GM19238 (cell line): ENCODE data around the gene TMEM138.

Experiments
- DNase-seq: peaks from one replicate; pipeline ENCODE4 v3.0.0; 2011; ENCODE audit warnings: low spot score; ENCODE audit not compliant: insufficient read length

Gene TMEM138

GRCh38 chr11:61361741-61362541, at the start of gene TMEM138, which contains the start of gene CYB561A3:
Gene TMEM138, plus strand, starts transcription at chr11:61362374. Its CDS starts 2,017 bp downstream, at chr11:61364391.
Gene CYB561A3, minus strand, starts transcription at chr11:61361882. Its CDS starts 5,169 bp downstream, at chr11:61356713.
- DNase-seq = peak; percentile 86

GRCh38 chr11:61315260-61315659, 46.9 kb upstream of the TMEM138 start:
- DNase-seq = no peak

- no peak for DNase-seq
Observed at GRCh38 chr11:61325649-61326414, 36.3 kb upstream of the TMEM138 start.

DNA sequence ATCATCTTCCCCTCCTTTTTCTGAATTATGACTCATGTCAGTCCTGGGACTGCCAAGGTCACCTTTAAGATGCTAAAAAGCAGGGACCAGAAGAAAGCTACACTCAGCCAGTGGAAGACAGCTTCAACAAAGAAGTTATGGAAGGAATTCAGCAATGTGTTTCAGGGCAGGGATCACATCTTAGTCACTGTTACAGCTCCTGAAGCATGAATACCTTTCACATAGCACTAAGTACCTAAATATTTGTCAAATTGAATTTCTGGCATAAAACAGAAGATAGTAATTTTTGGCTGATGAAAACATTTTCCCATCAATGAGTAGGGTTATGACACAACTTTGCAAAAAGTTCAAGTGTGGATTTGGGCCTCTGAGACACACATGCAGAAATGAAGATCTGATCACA, 34.5 kb upstream of the TMEM138 start:
- DNase-seq = no peak

GRCh38 chr11:61328351-61328750, 33.8 kb upstream of the TMEM138 start:
- DNase-seq = no peak

DNA sequence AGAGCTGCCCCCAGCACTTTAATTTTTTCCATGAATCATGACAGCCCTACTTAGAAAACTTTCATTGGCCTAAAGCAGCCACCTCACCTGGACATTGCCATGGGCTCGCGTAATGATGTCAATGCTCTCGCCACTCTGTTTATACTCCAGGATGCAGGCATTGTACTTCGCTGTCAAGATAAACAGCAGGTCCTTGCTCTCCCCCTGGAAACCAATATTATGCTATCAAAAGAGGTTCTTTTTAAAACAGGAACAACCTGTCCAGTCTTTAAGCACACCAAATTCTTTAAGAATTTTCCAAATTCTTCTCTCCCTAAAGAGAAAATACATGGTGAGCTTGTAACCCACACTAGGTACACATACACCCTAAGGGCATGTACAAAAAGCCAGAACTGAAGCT, 32.3 kb upstream of the TMEM138 start:
- no peak for DNase-seq

DNA sequence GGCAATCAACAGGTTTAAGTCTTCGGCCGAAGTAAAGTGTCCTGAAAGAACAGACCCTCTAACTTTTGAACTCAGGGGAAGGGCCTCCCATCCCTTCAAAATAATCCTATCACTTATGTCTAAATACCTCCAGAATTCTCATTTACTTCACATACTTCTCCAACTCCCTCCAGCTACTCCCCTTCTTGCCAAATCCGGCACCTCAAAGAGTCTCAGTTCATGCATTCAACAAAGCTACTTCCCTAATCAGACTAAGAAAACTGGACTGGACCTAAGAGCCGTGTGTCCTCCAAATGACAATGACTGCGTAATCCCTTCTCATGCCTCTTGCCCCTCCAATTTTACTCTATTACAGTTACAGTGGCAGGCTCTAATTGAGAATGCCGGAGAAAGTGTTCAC, 30.5 kb upstream of the TMEM138 start:
- no peak for DNase-seq

GRCh38 chr11:61332281-61332796, 29.8 kb upstream of the TMEM138 start:
- no peak for DNase-seq

GRCh38 chr11:61332797-61333549, 29.2 kb upstream of the TMEM138 start, which contains the start of the genes DDB1 and TKFC:
Gene DDB1, minus strand, starts transcription at chr11:61333105. Its CDS starts 137 bp downstream, at chr11:61332968.
Gene TKFC, plus strand, starts transcription at chr11:61333228. Its CDS starts 1,501 bp downstream, at chr11:61334729.
- peak; percentile 97 for DNase-seq

DNA sequence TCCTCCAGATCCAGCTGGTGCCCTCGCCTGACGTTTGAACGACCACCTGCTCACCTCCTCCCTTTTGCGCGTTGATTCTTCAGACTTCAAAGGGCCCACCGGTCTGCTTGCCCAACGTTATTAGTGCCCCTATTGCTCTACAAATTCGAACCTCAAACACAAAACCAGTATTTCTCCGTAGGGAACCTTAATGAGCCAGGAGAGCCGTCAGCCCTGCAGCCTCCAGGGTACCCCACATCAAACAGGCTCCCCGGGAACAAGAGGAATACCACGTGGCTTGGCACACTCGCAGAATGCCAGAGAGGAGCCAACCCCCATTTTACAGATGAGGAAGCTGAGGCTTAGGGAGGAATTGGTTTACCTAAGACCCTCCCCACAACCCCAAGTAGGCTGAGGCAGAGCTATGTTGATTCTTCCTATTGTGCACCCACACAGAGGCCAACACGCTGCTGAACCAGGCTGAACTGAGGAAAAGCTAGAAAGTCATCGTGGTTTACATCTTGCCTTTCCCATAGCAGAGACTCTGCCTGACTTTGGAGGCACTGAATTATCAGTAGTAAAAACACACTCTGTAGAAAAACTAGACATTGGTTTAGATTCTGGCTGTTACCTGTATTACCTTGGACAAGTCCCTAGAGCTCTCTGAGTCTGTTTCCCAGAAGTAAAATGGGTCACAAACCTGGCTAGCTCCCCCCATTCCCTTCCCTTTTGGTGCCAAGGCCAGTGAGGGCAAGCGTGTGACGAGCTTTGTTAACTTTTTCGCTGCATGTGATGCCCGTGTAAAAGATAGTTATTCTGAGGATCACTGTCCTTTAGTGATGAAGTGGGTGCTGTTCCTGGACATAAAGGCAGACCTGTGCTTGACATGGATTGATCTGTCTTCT, 28.4 kb upstream of the TMEM138 start:
- DNase-seq = no peak

DNA sequence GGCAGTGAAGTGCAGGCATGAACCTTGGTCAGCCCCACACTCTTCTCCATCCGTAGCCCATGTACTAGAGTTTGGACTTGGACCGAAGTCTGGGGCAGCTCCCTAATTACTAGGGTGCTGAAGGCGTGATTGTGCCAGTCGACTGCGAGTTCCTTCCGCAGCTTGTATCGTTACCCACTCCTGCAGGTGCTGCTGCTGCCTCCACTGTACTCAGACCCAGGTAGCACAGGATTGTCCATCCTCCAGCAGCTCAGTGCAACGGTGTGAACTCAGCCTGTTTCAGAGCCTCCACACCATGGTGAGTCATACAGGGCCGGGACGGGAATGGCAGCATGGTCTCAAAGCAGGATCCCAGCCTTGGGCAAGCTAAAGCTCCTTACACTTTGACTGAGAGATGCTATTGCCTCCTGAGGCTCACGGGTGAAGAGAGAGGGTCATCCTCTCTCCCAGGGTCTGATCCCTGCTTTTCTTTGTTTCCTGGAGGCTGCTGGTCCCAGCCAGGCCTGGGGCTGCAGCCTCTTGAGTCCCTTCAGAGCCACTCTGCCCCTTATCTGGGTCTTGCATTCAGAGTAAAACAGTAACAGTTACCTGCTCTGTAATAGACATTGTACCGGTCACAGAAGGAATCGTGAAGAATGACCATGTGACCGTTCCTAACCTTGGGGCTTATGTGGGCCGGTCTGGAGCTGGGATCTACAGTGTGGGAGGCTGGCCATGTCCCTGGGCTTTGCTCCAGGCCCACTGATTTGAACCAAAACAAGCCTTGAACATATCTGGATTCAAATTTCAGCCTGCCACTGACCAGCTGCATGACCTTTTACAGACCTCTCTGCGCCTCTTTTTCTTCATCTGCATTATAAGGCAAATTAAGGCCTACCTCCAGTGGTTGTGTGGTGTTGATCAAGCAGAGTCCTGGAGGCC, 27.5 kb upstream of the TMEM138 start:
- DNase-seq = no peak

- no peak for DNase-seq
Observed at GRCh38 chr11:61335355-61335710, 26.8 kb upstream of the TMEM138 start.

DNA sequence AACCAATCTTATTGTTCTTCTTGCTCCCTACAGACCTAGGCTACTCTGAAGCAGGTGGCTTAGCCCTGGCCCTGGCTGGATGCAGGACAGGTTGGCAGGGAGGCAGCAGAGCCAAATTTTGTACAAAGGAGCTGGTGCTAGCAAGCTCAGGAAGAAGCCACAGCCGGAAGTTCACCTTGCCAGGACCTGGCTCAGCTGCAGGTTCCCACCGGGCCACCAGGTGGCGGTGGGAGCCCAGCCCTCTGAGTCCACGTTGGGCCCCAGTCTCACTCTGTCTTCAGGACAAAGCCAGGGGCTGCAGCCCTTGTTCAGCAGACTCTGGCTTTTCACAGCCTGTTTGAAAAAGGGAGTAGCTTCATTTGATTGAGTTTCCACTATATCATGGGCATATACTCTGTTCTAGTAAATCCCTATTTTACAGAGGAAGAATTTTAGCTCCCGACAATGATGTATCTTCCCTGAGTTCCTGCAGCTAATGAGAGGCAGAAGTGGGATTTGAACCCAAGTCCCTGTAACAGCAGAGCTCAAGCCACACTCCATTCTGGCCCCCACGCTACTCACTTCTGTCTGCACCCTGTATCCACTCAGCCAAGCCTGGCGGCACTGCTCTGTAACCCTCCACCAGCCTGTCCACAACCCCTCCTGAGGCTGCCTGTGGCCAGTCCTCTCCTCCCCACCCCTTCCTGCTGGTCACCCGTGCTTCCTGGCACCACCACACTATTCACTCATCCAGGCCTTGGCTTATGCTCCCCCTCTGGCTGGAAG, 25.8 kb upstream of the TMEM138 start:
- DNase-seq = peak; percentile 92

DNA sequence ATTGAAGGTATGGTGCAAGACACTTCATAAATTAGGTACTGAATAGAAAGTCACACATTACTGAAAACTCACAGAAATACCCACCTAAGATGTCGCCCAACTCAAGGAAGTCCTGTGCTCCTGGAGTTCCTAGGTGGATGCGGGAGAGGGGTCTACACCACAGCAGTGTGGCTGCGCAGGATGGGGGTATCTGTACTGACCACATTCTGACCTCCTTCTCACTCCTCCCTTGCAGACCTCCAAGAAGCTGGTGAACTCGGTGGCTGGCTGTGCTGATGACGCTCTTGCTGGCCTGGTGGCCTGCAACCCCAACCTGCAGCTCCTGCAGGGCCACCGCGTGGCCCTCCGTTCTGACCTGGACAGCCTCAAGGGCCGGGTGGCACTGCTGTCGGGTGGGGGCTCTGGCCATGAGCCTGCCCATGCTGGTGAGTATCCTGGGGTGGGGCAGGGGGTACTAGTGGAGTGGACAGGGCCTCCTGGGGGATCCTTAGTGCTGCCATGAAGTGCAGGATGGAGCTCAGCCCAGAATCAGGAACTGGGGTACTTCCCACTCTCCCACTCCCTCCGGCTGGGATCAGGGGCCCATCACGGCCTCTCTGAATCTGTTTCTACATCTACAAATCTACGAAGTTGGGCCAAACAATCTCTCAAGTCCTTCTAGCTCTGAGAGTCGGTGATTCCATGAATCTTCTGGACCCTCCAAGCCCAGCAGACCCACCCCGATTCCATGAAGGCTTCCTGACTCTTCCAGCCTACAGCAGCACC, 24.3 kb upstream of the TMEM138 start:
- DNase-seq = no peak

- no peak for DNase-seq
Observed at GRCh38 chr11:61338783-61339489, 23.2 kb upstream of the TMEM138 start.

DNA sequence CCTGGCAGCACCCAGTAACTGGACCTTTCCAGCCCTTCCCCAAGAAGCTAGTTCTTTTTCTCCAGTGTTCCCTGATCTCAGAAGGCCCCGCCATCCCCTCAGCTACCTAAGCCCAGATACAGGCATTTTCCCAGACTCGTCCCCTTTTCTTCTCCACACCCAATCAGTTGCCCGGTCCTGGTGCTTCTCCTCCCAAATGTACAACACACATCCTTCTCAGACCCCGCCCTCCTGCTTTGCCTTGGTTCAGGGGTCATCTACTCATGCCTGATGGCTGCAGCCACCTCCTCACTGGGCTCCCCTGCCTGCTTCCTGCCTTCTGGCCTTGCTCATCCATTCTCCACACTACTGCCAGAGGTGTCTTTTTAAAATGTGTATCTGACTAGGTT, 22.7 kb upstream of the TMEM138 start:
- DNase-seq = no peak

DNA sequence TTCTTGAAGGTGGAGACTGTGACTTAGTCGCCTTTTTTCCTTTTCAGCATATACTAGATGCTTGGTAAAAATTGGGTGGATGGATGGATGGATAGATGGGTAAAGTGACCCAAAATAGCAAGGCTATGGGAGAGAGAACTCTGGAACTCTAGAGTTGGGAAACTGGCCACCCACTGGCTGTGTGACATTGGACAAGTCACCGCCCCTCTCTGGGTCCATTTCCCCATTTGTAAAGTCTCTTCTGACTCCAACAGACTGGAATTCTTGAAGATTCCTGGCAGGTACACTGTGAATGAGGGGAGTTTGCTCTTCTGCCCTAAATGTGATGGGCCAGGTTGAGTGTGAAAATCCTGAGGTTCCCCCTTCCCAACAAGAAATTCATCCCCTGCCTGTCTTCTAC, 21.2 kb upstream of the TMEM138 start:
- DNase-seq = no peak
